B cell (primary cell): ENCODE data around the gene MAPT.

ENCODE experiments used
- EZH2 ChIP-seq: IDR thresholded peaks from 2 replicates; pipeline ENCODE4 v1.6.1; 2012; ENCODE audit warnings: borderline replicate concordance, low read depth, mild to moderate bottlenecking, moderate library complexity, low read length; ENCODE audit not compliant: insufficient read depth, poor library complexity, severe bottlenecking
- TF ChIP-seq, protein P1 (sequence below): fragments of 200-600 bp; IDR thresholded peaks from one replicate; pipeline ENCODE4 v1.8.0; 2022; ENCODE audit warnings: antibody characterized with exemption, mild to moderate bottlenecking

DNA sequence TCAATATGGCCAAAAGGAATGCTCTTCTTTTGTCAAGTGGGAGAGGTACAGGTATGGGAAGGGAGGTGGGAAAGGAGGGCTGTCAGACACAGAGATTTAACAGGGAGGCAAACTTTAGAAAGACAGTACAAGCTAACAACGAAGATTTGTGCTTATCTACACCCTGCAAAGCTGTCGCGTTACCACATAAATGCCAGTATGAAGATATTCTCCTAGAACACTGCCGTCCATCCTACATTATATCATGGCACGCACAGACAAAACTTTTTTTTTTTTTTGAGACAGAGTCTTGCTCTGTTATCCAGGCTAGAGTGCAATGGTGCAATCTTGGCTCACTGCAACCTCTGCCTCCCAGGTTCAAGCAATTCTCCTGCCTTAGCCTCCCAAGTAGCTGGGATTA is 155.3 kb downstream of the MAPT start:
- TF ChIP-seq, protein P1, sequence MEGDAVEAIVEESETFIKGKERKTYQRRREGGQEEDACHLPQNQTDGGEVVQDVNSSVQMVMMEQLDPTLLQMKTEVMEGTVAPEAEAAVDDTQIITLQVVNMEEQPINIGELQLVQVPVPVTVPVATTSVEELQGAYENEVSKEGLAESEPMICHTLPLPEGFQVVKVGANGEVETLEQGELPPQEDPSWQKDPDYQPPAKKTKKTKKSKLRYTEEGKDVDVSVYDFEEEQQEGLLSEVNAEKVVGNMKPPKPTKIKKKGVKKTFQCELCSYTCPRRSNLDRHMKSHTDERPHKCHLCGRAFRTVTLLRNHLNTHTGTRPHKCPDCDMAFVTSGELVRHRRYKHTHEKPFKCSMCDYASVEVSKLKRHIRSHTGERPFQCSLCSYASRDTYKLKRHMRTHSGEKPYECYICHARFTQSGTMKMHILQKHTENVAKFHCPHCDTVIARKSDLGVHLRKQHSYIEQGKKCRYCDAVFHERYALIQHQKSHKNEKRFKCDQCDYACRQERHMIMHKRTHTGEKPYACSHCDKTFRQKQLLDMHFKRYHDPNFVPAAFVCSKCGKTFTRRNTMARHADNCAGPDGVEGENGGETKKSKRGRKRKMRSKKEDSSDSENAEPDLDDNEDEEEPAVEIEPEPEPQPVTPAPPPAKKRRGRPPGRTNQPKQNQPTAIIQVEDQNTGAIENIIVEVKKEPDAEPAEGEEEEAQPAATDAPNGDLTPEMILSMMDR: no peak
- no peak for TF ChIP-seq EZH2
